GM12892 (cell line): ENCODE measurements around the gene HIVEP3.

ENCODE experiments used
- POLR2A ChIP-seq: IDR thresholded peaks from 2 replicates; pipeline ENCODE4 v1.6.1; 2011; ENCODE audit warnings: low read depth, low read length, control low read depth
- TAF1 ChIP-seq: IDR thresholded peaks from 2 replicates; pipeline ENCODE4 v1.6.1; 2011; ENCODE audit warnings: low read depth, mild to moderate bottlenecking, control low read depth, low read length, borderline replicate concordance

DNA sequence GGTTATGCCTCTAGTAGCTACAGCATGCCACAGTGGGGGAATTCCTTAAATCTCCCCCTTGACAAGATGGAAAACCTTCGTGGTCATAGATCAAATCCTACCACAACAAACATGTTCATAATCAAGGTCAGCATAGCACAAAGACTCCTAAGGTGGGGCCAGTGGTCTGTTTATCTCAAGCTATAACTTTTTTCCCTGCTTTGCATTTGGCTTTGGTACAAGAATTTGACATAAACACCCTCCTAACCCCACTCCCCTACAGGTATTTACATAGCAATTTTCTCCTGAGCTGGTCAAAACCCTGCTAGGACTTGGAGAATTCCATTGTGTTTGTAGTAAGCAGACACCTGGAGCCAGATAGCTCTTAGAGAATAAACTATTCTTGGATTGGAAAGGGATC is 58.5 kb downstream of the HIVEP3 start:
- TF ChIP-seq TAF1, result no peak
- TF ChIP-seq POLR2A, result no peak
